ENCODE measurements around the gene HIPK4.

The HIPK4 gene

DNA sequence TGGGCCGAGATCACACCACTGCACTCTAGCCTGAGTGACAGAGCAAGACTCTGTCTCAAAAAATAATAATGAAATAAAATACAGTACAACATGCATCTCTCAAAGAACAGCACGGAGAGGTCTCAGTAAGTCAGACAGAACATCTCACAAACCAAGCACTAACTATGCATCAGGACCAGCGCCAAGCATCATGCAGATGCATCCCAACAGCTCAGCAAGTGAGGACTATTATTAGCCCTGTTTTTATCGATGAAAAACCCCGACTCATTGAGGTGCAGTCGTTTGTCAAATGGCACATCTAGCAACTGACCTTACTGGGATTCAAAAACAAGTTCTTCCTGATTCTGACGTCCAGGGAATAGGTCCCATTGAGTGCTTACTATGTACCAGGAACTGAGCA lies 45.6 kb downstream of the HIPK4 start:
- TF ChIP-seq POLR2AphosphoS5 (IDR thresholded peaks at IDR 0.05; ENCODE audit: low read depth, low read length) (no peak), SIN3A (IDR thresholded peaks at IDR 0.05; ENCODE audit: borderline replicate concordance, insufficient read depth, low read length) (no peak), TAF1 (IDR thresholded peaks at IDR 0.05; ENCODE audit: borderline replicate concordance, insufficient read depth, low read length) (no peak), FOXP2 (optimal IDR thresholded peaks at IDR 0.05; ENCODE audit: borderline replicate concordance, extremely low read depth, extremely low read length, insufficient read depth) (no peak), REST (IDR thresholded peaks at IDR 0.05; ENCODE audit: insufficient read depth in 1 of 2, low read depth in 2 of 2, low read length in 2 of 2) (no peak)

DNA sequence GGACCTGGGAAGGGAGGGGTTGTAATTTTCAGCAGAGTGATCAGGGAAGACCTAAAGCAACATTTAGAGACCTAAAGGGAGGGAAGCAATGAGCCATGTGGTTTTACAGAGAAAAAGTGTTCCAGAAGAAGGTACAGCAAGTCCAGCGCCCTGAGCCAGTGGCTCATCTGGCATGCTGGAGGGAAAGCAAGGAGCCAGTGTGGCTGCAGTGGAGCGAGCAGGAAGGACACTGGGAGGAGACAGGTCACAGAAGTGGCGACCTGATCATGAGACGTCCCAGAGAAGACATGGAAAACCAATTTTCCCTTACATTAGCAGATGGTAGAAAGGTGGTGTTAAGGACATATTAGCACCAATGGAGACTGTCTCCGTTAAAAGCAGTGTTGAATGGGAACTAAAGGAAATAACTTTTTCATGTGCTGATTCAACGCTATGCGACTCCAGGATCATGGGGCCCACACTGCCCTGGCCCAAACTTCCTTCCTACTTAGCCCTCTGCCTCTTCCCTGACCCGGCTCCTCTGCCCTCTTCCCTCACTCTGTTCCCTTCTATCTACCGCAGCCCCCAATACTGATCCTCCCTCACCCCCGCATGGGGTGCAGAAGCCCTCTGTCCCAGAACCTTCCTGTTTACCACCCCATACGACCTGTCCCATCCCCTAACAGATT lies 47.2 kb downstream of the HIPK4 start:
- TF ChIP-seq REST (IDR thresholded peaks at IDR 0.05; ENCODE audit: insufficient read depth in 1 of 2, low read depth in 2 of 2, low read length in 2 of 2) = no peak
- no peak for TF ChIP-seq FOXP2 (optimal IDR thresholded peaks at IDR 0.05; ENCODE audit: borderline replicate concordance, extremely low read depth, extremely low read length, insufficient read depth)
- no peak for TF ChIP-seq POLR2AphosphoS5 (IDR thresholded peaks at IDR 0.05; ENCODE audit: low read depth, low read length)
- TF ChIP-seq TAF1 (IDR thresholded peaks at IDR 0.05; ENCODE audit: borderline replicate concordance, insufficient read depth, low read length) = no peak
- TF ChIP-seq SIN3A (IDR thresholded peaks at IDR 0.05; ENCODE audit: borderline replicate concordance, insufficient read depth, low read length) = no peak

DNA sequence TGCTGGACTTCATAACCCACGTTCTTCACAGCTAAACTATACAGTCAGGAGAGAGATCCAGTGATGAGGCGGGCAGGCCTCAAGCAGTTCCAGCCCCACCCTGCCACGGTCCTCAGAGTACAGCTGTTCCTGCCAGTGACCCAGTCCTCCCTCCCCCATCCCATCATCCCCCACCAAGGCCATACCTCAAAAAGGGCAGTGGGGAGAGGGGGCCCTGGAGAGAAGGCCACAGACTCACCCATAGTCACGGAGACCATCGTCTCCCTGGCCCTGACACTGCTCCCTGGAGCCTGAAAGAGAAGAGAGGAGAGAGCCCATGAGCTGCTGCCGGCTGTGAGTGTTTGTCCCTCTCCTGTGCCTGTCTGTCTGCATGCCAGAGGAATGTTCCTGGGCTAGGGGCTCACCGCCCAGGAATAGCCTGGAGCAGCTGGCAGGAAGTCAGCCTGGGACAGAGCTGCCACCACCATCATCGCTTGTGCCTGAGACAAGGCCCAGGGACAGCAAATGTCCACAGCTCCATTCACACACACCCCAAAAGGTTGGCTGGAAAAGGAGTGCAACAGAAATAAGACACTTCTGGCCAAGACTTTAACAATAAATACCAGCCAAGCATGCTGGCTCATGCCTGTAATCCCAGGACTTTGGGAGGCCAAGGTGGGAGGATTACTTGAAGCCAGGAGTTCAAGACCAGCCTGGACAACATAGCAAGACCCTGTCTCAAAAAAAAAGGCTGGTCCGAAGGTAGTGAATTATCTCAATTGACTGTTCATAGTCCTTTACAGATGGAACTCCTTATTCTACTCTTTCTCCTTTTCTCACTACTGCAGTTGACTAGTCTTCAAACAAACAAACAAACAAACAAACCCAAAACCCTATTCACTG lies 48.1 kb downstream of the HIPK4 start:
- TF ChIP-seq FOXP2 (optimal IDR thresholded peaks at IDR 0.05; ENCODE audit: borderline replicate concordance, extremely low read depth, extremely low read length, insufficient read depth) (no peak), TAF1 (IDR thresholded peaks at IDR 0.05; ENCODE audit: borderline replicate concordance, insufficient read depth, low read length) (no peak)

- TF ChIP-seq FOXP2 (optimal IDR thresholded peaks at IDR 0.05; ENCODE audit: borderline replicate concordance, extremely low read depth, extremely low read length, insufficient read depth) (no peak), REST (IDR thresholded peaks at IDR 0.05; ENCODE audit: insufficient read depth in 1 of 2, low read depth in 2 of 2, low read length in 2 of 2) (no peak), TAF1 (IDR thresholded peaks at IDR 0.05; ENCODE audit: borderline replicate concordance, insufficient read depth, low read length) (no peak)
These were observed 50.8 kb downstream of the HIPK4 start for GRCh38 chr19:40339018-40339728.

DNA sequence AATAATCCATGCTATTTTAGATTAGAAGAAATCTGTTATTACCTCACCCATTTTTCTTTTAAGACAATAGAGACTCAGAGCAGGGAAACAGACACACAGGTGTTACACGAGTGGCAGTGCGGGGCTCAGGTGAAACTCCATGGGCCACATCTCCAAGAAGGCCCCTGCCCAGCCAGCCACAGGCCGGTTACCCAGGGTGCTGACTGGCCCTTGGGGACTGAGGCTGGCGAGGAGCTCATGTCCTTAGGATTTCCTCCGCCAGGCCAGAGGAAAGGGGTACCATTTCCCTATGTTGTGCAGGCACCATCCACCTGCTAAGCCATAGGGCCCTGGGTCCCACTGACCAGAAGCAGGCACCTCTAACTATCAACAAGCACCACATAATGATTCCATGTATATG lies 52.4 kb downstream of the HIPK4 start:
- TF ChIP-seq POLR2AphosphoS5 (IDR thresholded peaks at IDR 0.05; ENCODE audit: low read depth, low read length) = no peak
- no peak for TF ChIP-seq SIN3A (IDR thresholded peaks at IDR 0.05; ENCODE audit: borderline replicate concordance, insufficient read depth, low read length)
- no peak for TF ChIP-seq REST (IDR thresholded peaks at IDR 0.05; ENCODE audit: insufficient read depth in 1 of 2, low read depth in 2 of 2, low read length in 2 of 2)
- no peak for TF ChIP-seq TAF1 (IDR thresholded peaks at IDR 0.05; ENCODE audit: borderline replicate concordance, insufficient read depth, low read length)
- TF ChIP-seq FOXP2 (optimal IDR thresholded peaks at IDR 0.05; ENCODE audit: borderline replicate concordance, extremely low read depth, extremely low read length, insufficient read depth) = no peak
